Measurements from ENCODE around the gene SBSN. TPM values are rescaled to one million over a fixed set of nuclear protein-coding genes. Genes with fewer than 3 reads are reported as not detected.

Gene SBSN
- total RNA-seq, 2 experiments from 2014 or later: not detected

DNA sequence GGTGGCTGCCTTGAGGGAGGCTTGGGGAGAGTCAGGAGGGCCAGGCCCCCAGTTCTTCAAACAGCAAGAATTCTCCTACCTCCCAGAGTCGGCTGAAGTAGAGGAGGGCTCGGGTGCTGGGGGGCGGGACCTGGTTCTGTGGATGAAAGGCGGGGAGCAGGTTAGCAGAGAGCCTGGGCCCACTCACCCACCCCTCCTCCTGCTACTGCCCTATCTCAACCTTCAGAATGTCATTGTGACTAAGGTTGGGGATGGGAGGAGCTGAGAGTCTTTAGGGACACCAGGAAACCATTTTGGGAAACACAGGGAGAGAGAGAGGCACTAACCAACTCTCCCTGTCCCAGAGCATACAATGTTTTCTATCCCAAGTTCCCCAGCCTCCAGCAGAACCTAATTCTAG, 25.4 kb downstream of the SBSN start:
- ChIA-PET POLR2A (no interaction called here), CTCF (interaction anchor here (1.4 kb wide), 1 partner anchor 16 kb away, joined by 3 read pairs; no protein-coding TSS in a partner anchor)
- Mint-ChIP-seq H3K4me1 (peaks cover 2% of the 10 kb centered on the region), H3K27me3 (peaks cover 18% of the 10 kb centered on the region), H3K4me3 (no peak overlapping the region), H3K36me3 (ENCODE audit: low read depth) (no peaks in the 10 kb centered on the region), H3K9me3 (no peaks in the 10 kb centered on the region), H3K27ac (no peak overlapping the region)
- no peak for DNase-seq

GRCh38 chr19:35501684-35502083, 26.4 kb downstream of the SBSN start:
- Mint-ChIP-seq H3K27ac (no peak overlapping the region), H3K27me3 (peaks cover 11% of the 10 kb centered on the region), H3K36me3 (ENCODE audit: low read depth) (no peaks in the 10 kb centered on the region), H3K4me3 (no peak overlapping the region), H3K9me3 (no peaks in the 10 kb centered on the region), H3K4me1 (peaks cover 2% of the 10 kb centered on the region)
- DNase-seq: no peak
- POLR2A ChIA-PET: no interaction called here
- CTCF ChIA-PET: interaction anchor here (1.5 kb wide), 1 partner anchor 9 kb away, joined by 4 read pairs; no protein-coding TSS in a partner anchor

DNA sequence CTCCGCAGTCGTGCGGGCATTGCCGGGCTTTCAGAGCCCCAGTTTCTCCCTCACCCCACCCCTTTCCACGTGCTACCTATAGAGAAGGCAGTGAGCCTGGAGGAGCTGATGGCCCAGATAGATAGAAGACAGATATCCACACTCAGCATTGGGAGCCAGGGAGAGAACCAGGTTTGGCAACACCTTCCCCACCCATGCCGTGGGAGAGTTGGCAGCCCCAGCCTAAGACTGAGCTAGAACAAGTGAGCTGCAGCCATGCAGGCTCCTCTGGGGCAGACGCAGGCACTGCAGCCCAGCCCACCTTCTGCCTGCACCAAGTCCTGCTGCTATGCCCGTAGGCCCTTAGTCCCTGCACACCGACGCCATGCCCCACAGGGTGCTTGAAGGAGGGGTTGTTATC, 27.5 kb downstream of the SBSN start:
- Mint-ChIP-seq H3K9me3 (no peaks in the 10 kb centered on the region), H3K4me1 (peaks cover 2% of the 10 kb centered on the region), H3K4me3 (no peak overlapping the region), H3K36me3 (ENCODE audit: low read depth) (no peaks in the 10 kb centered on the region), H3K27me3 (peaks cover 10% of the 10 kb centered on the region), H3K27ac (no peak overlapping the region)
- no peak for DNase-seq
- ChIA-PET POLR2A (no interaction called here), CTCF (interaction anchor here (0.6 kb wide), 1 partner anchor 105 kb away, joined by 3 read pairs; no protein-coding TSS in a partner anchor)

DNA sequence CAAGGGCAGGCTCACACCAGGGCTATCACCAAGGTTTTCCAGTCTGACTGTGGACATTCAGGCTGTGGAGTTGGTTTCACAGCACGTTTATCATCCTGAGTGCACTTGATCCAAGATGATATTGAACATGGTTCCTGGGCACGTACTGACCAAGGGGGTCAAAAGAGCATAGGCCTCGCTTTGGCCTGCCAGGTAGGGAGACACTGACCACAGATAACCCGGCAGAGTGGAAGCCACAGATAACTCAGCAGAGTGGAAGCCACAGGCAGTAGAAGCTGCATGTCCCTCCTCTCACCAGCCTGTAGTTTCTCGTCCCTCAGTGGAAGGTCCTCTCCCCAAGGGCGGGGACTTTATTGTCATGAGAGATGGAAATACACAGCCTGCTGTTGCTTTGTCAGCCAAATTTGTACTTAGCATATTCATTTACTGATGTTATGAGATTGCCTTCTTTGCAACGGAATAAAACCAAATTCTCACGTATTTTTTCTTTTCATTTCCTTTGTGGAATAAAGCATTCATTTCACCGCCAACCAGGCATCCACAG, 29.1 kb downstream of the SBSN start:
- H3K27ac Mint-ChIP-seq: no peak overlapping the region
- ChIA-PET POLR2A (no interaction called here), CTCF (no interaction called here)
- peaks cover 5% of the 10 kb centered on the region for H3K27me3 Mint-ChIP-seq
- no peak for DNase-seq
- H3K9me3 Mint-ChIP-seq: no peaks in the 10 kb centered on the region
- no peaks in the 10 kb centered on the region for H3K36me3 Mint-ChIP-seq (ENCODE audit: low read depth)
- H3K4me3 Mint-ChIP-seq: no peak overlapping the region
- H3K4me1 Mint-ChIP-seq: peaks cover 10% of the 10 kb centered on the region

DNA sequence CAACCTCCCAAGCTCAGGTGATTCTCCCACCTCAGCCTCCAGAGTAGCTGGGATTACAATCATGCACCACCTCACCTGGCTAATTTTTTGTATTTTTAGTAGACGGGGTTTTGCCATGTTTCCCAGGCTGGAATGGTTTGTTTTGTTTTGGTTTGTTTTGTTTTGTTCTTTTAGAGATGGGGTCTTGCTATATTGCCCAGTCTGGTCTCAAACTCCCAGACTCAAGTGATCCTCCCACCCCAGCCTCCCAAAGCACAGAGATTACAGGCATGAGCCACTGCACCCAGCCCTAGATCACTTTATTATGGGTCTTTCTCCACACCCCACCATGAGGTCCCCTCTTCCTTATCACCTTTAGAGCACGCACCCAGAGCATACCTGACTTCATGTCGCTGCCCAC, 29.9 kb downstream of the SBSN start:
- ChIA-PET CTCF (interaction anchor here (0.7 kb wide), 2 partner anchors 13 to 97 kb away, joined by 3 read pairs; no protein-coding TSS in a partner anchor), POLR2A (no interaction called here)

GRCh38 chr19:35497406-35497805, 30.7 kb downstream of the SBSN start:
- Mint-ChIP-seq H3K4me1 (peaks cover 10% of the 10 kb centered on the region), H3K27ac (no peak overlapping the region), H3K36me3 (ENCODE audit: low read depth) (no peaks in the 10 kb centered on the region), H3K4me3 (no peak overlapping the region), H3K9me3 (no peaks in the 10 kb centered on the region), H3K27me3 (peaks cover 6% of the 10 kb centered on the region)
- CTCF ChIA-PET: interaction anchor here (0.7 to 1.1 kb wide), 3 partner anchors 13 to 162 kb away, joined by 3 read pairs; no protein-coding TSS in a partner anchor
- POLR2A ChIA-PET: no interaction called here
- no peak for DNase-seq

More for the DNA sequence above, 29.9 kb downstream of the SBSN start:
- no peak overlapping the region for H3K27ac Mint-ChIP-seq
- DNase-seq: no peak
- no peak overlapping the region for H3K4me3 Mint-ChIP-seq
- H3K4me1 Mint-ChIP-seq: peaks cover 10% of the 10 kb centered on the region
- H3K9me3 Mint-ChIP-seq: no peaks in the 10 kb centered on the region
- H3K27me3 Mint-ChIP-seq: peaks cover 6% of the 10 kb centered on the region
- no peaks in the 10 kb centered on the region for H3K36me3 Mint-ChIP-seq (ENCODE audit: low read depth)

- Mint-ChIP-seq H3K27ac (no peak overlapping the region), H3K36me3 (ENCODE audit: low read depth) (no peaks in the 10 kb centered on the region), H3K4me1 (peaks cover 7% of the 10 kb centered on the region), H3K27me3 (peaks cover 9% of the 10 kb centered on the region), H3K4me3 (no peak overlapping the region), H3K9me3 (no peaks in the 10 kb centered on the region)
- ChIA-PET POLR2A (interaction anchor here (0.6 kb wide), 2 partner anchors 37 to 262 kb away, joined by 4 to 6 read pairs; no protein-coding TSS in a partner anchor), CTCF (interaction anchor here (0.6 to 1.7 kb wide), 24 partner anchors 9 to 354 kb away, joined by 3 to 11 read pairs (median 4); partner anchors contain the start of genes FFAR1, FFAR3 and FXYD5)
- peak; percentile 64 for DNase-seq
These were observed 32.7 kb downstream of the SBSN start for GRCh38 chr19:35495107-35496064.

DNA sequence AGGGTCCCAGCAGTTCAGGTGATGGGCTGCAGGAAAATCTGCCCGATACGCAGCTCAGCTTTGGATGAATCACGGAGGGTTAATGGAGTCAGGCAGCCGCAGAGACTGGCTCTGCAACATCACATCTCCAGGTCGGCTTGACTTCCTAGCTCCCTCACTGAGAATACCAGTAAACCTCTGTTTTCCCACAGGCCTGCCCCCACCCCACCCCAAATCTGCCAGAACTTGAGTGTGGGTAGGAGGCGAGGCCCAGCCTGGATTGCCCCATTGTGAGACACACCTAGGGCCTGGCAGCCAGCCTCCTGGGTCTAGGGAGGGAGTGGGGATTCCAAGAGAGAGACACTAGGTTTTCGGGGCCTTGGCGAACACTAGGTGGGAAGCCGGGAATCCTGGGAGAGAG, 34.1 kb downstream of the SBSN start:
- Mint-ChIP-seq H3K27me3 (peaks cover 13% of the 10 kb centered on the region), H3K4me3 (no peak overlapping the region), H3K36me3 (ENCODE audit: low read depth) (no peaks in the 10 kb centered on the region), H3K4me1 (peaks cover 7% of the 10 kb centered on the region), H3K9me3 (no peaks in the 10 kb centered on the region), H3K27ac (no peak overlapping the region)
- ChIA-PET POLR2A (no interaction called here), CTCF (interaction anchor here (0.8 to 1.4 kb wide), 3 partner anchors 16 to 141 kb away, joined by 3 to 4 read pairs (median 3); no protein-coding TSS in a partner anchor)
- DNase-seq: no peak

DNA sequence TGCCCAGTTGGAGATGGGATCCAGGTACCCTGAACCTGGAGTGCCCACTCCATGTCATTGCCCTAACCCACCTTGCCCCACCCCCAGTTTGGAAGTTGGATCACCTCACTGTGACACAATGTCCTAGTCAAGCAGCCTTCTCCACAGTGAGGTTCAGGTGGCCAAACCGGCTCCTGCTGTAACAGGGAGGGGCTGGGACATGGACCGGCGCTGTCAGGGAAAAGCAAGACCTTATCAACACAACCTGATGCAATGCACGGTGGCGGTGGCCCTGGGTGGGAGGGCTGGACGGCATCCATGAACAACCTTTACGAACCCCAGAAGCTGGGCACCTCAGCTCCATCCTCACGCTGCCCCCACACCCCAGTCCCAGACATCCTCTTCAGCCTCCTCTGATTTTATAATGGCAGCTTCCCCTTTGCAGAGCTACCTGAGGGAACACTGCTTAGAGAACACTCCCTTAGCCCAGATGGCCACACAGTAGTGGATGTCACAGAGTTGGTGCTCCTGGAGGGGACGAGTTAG, 36.2 kb downstream of the SBSN start:
- Mint-ChIP-seq H3K4me3 (no peak overlapping the region), H3K27me3 (peaks cover 20% of the 10 kb centered on the region), H3K36me3 (ENCODE audit: low read depth) (no peaks in the 10 kb centered on the region), H3K4me1 (peaks cover 7% of the 10 kb centered on the region), H3K27ac (no peak overlapping the region), H3K9me3 (no peaks in the 10 kb centered on the region)
- CTCF ChIA-PET: interaction anchor here (0.7 to 1.9 kb wide), 4 partner anchors 12 to 138 kb away, joined by 5 to 8 read pairs (median 6); no protein-coding TSS in a partner anchor
- POLR2A ChIA-PET: no interaction called here
- DNase-seq: no peak

GRCh38 chr19:35490364-35490763, 37.7 kb downstream of the SBSN start, which contains the start of gene KRTDAP:
Gene KRTDAP, minus strand, starts transcription at chr19:35490464. Its CDS starts 22 bp downstream, at chr19:35490442.
- ChIA-PET POLR2A (no interaction called here), CTCF (interaction anchor here (0.8 to 1.9 kb wide), 2 partner anchors 17 to 20 kb away, joined by 5 to 6 read pairs; no protein-coding TSS in a partner anchor)
- Mint-ChIP-seq H3K4me3 (no peak within 1 kb of the TSS), H3K36me3 (ENCODE audit: low read depth) (no peaks in the 10 kb centered on the region), H3K9me3 (no peaks in the 10 kb centered on the region), H3K27me3 (peaks cover 23% of the 10 kb centered on the region), H3K27ac (no peak within 1 kb of the TSS), H3K4me1 (peaks cover 5% of the 10 kb centered on the region)
- no peak for DNase-seq

DNA sequence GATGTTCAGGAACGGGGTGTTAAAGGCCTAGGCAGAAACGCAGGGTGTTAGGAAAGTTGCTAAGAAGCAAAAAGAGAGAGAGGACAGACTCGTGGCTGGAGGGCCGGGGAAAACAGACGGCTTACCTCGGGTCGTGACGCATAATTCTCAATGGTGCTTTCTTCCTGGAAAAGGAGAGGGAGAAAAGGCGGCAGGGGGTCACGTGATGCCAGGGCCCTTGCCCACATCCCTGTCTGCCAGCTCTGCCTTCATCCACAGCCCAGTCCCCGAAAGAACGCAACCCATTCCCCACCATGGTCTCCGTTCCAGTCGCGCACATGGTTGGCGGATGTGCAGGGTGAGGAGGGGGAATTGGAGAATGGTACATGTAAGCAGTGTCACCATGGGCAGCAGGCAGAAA, 39.4 kb downstream of the SBSN start:
- Mint-ChIP-seq H3K4me1 (no peaks in the 10 kb centered on the region), H3K36me3 (ENCODE audit: low read depth) (no peaks in the 10 kb centered on the region), H3K27me3 (peaks cover 19% of the 10 kb centered on the region), H3K4me3 (no peak overlapping the region), H3K27ac (no peak overlapping the region), H3K9me3 (no peaks in the 10 kb centered on the region)
- ChIA-PET CTCF (interaction anchor here (1.3 kb wide), 1 partner anchor 19 kb away, joined by 3 read pairs; no protein-coding TSS in a partner anchor), POLR2A (no interaction called here)
- DNase-seq: no peak

- Mint-ChIP-seq H3K27ac (no peak overlapping the region), H3K9me3 (no peaks in the 10 kb centered on the region), H3K4me1 (no peaks in the 10 kb centered on the region), H3K27me3 (peaks cover 21% of the 10 kb centered on the region), H3K4me3 (no peak overlapping the region), H3K36me3 (ENCODE audit: low read depth) (no peaks in the 10 kb centered on the region)
- DNase-seq: no peak
- ChIA-PET CTCF (interaction anchor here (1.1 to 2.1 kb wide), 4 partner anchors 8 to 24 kb away, joined by 3 to 11 read pairs (median 5); no protein-coding TSS in a partner anchor), POLR2A (interaction anchor here (0.5 kb wide), 1 partner anchor 14 kb away, joined by 3 read pairs; no protein-coding TSS in a partner anchor)
These were observed 40.4 kb downstream of the SBSN start for GRCh38 chr19:35487656-35488182.
